K562 (cell line): ENCODE data around the gene FAAP100. TPM values are rescaled to one million over a fixed set of nuclear protein-coding genes. Genes with fewer than 3 reads are reported as not detected.

Experiments
- ATAC-seq: fragments of 200-7000 bp; cut with Tn5 transposase; 3 replicates; pipeline ENCODE4 v1.9.1; 2020; ENCODE audit warnings: moderate library complexity
- BruUV-seq: library from RNA; stranded (reverse); fragments of 400-500 nt; replicated peaks from 2 replicates; lab custom pipeline; 2021; lab: Mats Ljungman, UMichigan
- CTCF ChIA-PET: fragments of 300-600 bp; formaldehyde crosslinking; extraction: SDS; loops from one replicate; lab custom pipeline; 2021; ENCODE audit warnings: low intra/inter-chr PET ratio; lab: Yijun Ruan, JAX
- POLR2A ChIA-PET: fragments of 300-600, 350-650 bp; sonication (Branson Sonifier 250); formaldehyde crosslinking; extraction: SDS; loops from one replicate; lab custom pipeline; 2021; ENCODE audit warnings: antibody characterized with exemption, inconsistent platforms; lab: Yijun Ruan, JAX
- DNase-seq, 4 experiments: peaks; one replicate each; pipeline versions ENCODE4 v3.0.0 to v3.0.0-alpha.2; 2011 to 2018; ENCODE audit warnings: low spot score in 3 of 4, mixed read lengths in 3 of 4; ENCODE audit errors: extremely low read depth in 1 of 4
- FAIRE-seq: peaks from 2 replicates; lab custom pipeline; 2011; peaks lifted over from hg19 to GRCh38; lab: Jason Lieb, UNC
- H2AFZ ChIP-seq: 2 replicates; pipeline ENCODE4 v1.6.0; 2011; ENCODE audit warnings: low read depth, low read length, control low read depth, inconsistent platforms
- H3K27ac ChIP-seq: fragments of 200-600 bp; 3 replicates; pipeline ENCODE4 v1.8.0; 2011; ENCODE audit warnings: low read depth, mild to moderate bottlenecking, control low read depth, inconsistent platforms, low read length, moderate library complexity, mixed read lengths; ENCODE audit errors: extremely low read depth
- H3K27me3 ChIP-seq, 2 experiments: fragments of 300-600 bp in 1 of 2; 2 replicates in 1 of 2; 3 replicates in 1 of 2; pipeline versions ENCODE4 v1.6.0 to v1.8.0; 2011; ENCODE audit warnings: inconsistent platforms in 2 of 2, low read length in 2 of 2, mild to moderate bottlenecking in 1 of 2, mixed read lengths in 1 of 2, moderate library complexity in 1 of 2; ENCODE audit not compliant: control insufficient read depth in 2 of 2, insufficient read depth in 2 of 2
- H3K36me3 ChIP-seq: fragments of 300-600 bp; 3 replicates; pipeline ENCODE4 v1.8.0; 2011; ENCODE audit warnings: mild to moderate bottlenecking, low read length, inconsistent platforms; ENCODE audit not compliant: control insufficient read depth, insufficient read depth
- H3K4me1 ChIP-seq, 2 experiments: fragments of 200-600 bp in 1 of 2; replicated peaks in 1 of 2; 2 replicates in 1 of 2; 3 replicates in 1 of 2; pipeline versions ENCODE4 v1.5.1 to v1.8.0; 2011; ENCODE audit warnings: inconsistent platforms in 2 of 2, low read length in 2 of 2, mild to moderate bottlenecking in 1 of 2, mixed read lengths in 1 of 2, moderate library complexity in 1 of 2; ENCODE audit not compliant: control insufficient read depth in 2 of 2, insufficient read depth in 2 of 2
- H3K4me2 ChIP-seq: 2 replicates; pipeline ENCODE4 v1.6.1; 2011; ENCODE audit warnings: low read length, control low read depth, inconsistent platforms, mixed read lengths; ENCODE audit not compliant: insufficient read depth
- H3K4me3 ChIP-seq: fragments of 200-600 bp; sonication (generic), shearing (Covaris generic); 2 replicates; pipeline ENCODE4 v1.5.1; 2016; ENCODE audit warnings: control low read depth, inconsistent platforms
- H3K79me2 ChIP-seq: fragments of 200-600 bp; 3 replicates; pipeline ENCODE4 v1.8.0; 2011; ENCODE audit warnings: low read length, inconsistent platforms; ENCODE audit not compliant: control insufficient read depth, insufficient read depth
- H3K9ac ChIP-seq, 2 experiments: 2 replicates each; pipeline versions ENCODE4 v1.6.0 to v1.6.1; 2011; ENCODE audit warnings: low read depth in 2 of 2, low read length in 2 of 2, control low read depth in 1 of 2, inconsistent platforms in 1 of 2, mild to moderate bottlenecking in 1 of 2, mixed read lengths in 1 of 2; ENCODE audit not compliant: insufficient read depth in 1 of 2
- H3K9me1 ChIP-seq: one replicate; pipeline ENCODE4 v1.6.0; 2011; ENCODE audit warnings: inconsistent platforms, mild to moderate bottlenecking, low read length, moderate library complexity; ENCODE audit not compliant: control insufficient read depth, insufficient read depth
- H3K9me3 ChIP-seq: replicated peaks from 2 replicates; pipeline ENCODE4 v1.5.1; 2011; ENCODE audit warnings: low read depth, low read length, inconsistent platforms; ENCODE audit not compliant: control insufficient read depth, insufficient read depth
- H4K20me1 ChIP-seq: replicated peaks from 2 replicates; pipeline ENCODE4 v1.6.1; 2011; ENCODE audit warnings: low read length, inconsistent platforms, mixed read lengths; ENCODE audit not compliant: control insufficient read depth, insufficient read depth
- FOXK2 ChIP-seq, 2 experiments: fragments of 450-650 bp; IDR thresholded peaks in 1 of 2; conservative IDR thresholded peaks in 1 of 2; 2 replicates each; pipeline ENCODE4 v1.6.1; 2016; ENCODE audit warnings: low read depth in 2 of 2, mild to moderate bottlenecking in 1 of 2
- HDAC1 ChIP-seq, 2 experiments: fragments of 450-650 bp; IDR thresholded peaks; 2 replicates each; pipeline ENCODE4 v1.6.1; 2016 to 2017; ENCODE audit warnings: inconsistent platforms in 1 of 2, mild to moderate bottlenecking in 1 of 2, moderate library complexity in 1 of 2
- HNRNPK ChIP-seq: fragments of 200-400 bp; formaldehyde crosslinking; IDR thresholded peaks from one replicate; pipeline ENCODE4 v1.6.1; 2018; ENCODE audit warnings: mild to moderate bottlenecking, low read depth, low read length; ENCODE audit not compliant: poor library complexity, severe bottlenecking
- KDM1A ChIP-seq, 2 experiments: fragments of 450-650 bp; IDR thresholded peaks; 2 replicates each; pipeline ENCODE4 v1.6.1; 2016; ENCODE audit warnings: mild to moderate bottlenecking in 2 of 2
- POLR2A ChIP-seq: fragments of 450-650 bp; conservative IDR thresholded peaks from 2 replicates; pipeline ENCODE4 v1.6.1; 2016
- POLR2G ChIP-seq: fragments of 200-400 bp; formaldehyde crosslinking; IDR thresholded peaks from 2 replicates; pipeline ENCODE4 v1.6.1; 2017; ENCODE audit warnings: low read depth, mild to moderate bottlenecking, antibody characterized with exemption, low read length, moderate library complexity
- RCOR1 ChIP-seq, 2 experiments: IDR thresholded peaks; 2 replicates each; pipeline ENCODE4 v1.6.1; 2012; ENCODE audit warnings: low read depth in 2 of 2, low read length in 2 of 2, borderline replicate concordance in 1 of 2, improper control_type of control experiment in 1 of 2
- SUPT5H ChIP-seq: fragments of 450-650 bp; IDR thresholded peaks from 2 replicates; pipeline ENCODE4 v1.6.1; 2016
- ZNF263 ChIP-seq: sonication (generic); formaldehyde crosslinking; IDR thresholded peaks from 2 replicates; pipeline ENCODE4 v1.8.0; 2022; ENCODE audit warnings: mild to moderate bottlenecking, missing genetic modification reagents, borderline replicate concordance
- WGBS: fragments of 100-300 bp; shearing (Covaris generic); methylation state at CpG from one replicate; pipeline ENCODE4 v1.1.6; 2016; ENCODE audit warnings: low coverage, mixed read lengths; ENCODE audit not compliant: insufficient coverage; ENCODE audit errors: missing lambda C conversion rate; 5-methylcytosine and 5-hydroxymethylcytosine counted together
- in situ Hi-C: fragments of 300-500 bp; cut with MboI; formaldehyde crosslinking; loops from 4 replicates; pipeline ENCODE4 v1.15.0; 2018; ENCODE audit warnings: inconsistent platforms, mixed read lengths
- intact Hi-C: fragments of 100-400 bp; cut with micrococcal nuclease; formaldehyde crosslinking; loops from 2 replicates; pipeline ENCODE4 v1.14.2; 2022
- polyA plus RNA-seq, 8 experiments: library from polyadenylated mRNA; depleted of rRNA in 4 of 8; stranded (reverse) in 5 of 8; unstranded in 3 of 8; fragments of >200 nt; fragmentation: Nextera tagmentation in 2 of 8; fragmentation: Illumina TruSeq in 1 of 8; extraction: Ambion mirVana in 2 of 8; extraction: Trizol in 1 of 8; gene quantifications; 2 replicates each; pipeline versions ENCODE4 v1.2.1 to v1.2.3, GENCODE V29; 2011 to 2014; ENCODE audit warnings: inconsistent platforms in 1 of 8, missing spikeins in 1 of 8
- total RNA-seq, 7 experiments: library from RNA; depleted of rRNA in 6 of 7; stranded (reverse); fragments of >200 nt in 6 of 7; fragmentation: Illumina TruSeq in 2 of 7; extraction: Trizol in 2 of 7; gene quantifications; 2 replicates each; pipeline versions ENCODE4 v1.2.1 to v1.2.3, GENCODE V29; 2011 to 2021; ENCODE audit warnings: low replicate concordance in 1 of 7
- TF ChIP-seq, protein P1 (sequence below), 2 experiments: IDR thresholded peaks; 2 replicates each; pipeline ENCODE4 v1.6.1; 2011; ENCODE audit warnings: borderline replicate concordance in 1 of 2, control low read depth in 1 of 2, low read depth in 1 of 2, low read length in 1 of 2, mild to moderate bottlenecking in 1 of 2, mixed read lengths in 1 of 2, moderate library complexity in 1 of 2; ENCODE audit not compliant: insufficient read depth in 1 of 2, insufficient read length in 1 of 2, poor library complexity in 1 of 2, severe bottlenecking in 1 of 2; ENCODE audit errors: extremely low read depth in 1 of 2
- TF ChIP-seq, protein P2 (sequence below), 2 experiments: fragments of 450-650 bp; formaldehyde crosslinking in 1 of 2; IDR thresholded peaks; 2 replicates each; pipeline versions ENCODE4 v1.4.0 to v1.6.1; 2014 to 2020; ENCODE audit warnings: mild to moderate bottlenecking in 2 of 2, borderline replicate concordance in 1 of 2, low read depth in 1 of 2

The FAAP100 gene
- total and polyA plus RNA-seq, 9 of the 15 experiments (the other 6 are each of a cell fraction or from before 2014, with no cell fraction given) = 0.31 to 51.2 (median 12.6) TPM

GRCh38 chr17:81535480-81536298 lies 16.5 kb downstream of the FAAP100 start:
- no TSS peak for BruUV-seq
- Histone ChIP-seq H2AFZ (no peak overlapping the region), H3K4me1 (peaks cover 0 to 57% of the 10 kb centered on the region in 2 experiments; a peak in 2 of 5 replicates), H3K4me2 (no peak overlapping the region), H4K20me1 (peaks cover 13% of the 10 kb centered on the region; the same call in 1 of the 2 replicates), H3K9me3 (0 out of 2 replicates have a peak, but pooled peaks cover 2% of the 10 kb centered on the region), H3K4me3 (no peak overlapping the region), H3K27ac (no peak overlapping the region), H3K9ac (peak overlapping the region in 1 of 2 experiments; percentile 5; a peak in 1 of 4 replicates), H3K9me1 (peaks cover 4% of the 10 kb centered on the region), H3K36me3 (peaks cover 23% of the 10 kb centered on the region; the same call in 1 of the 3 replicates), H3K27me3 (no peaks in the 10 kb centered on the region), H3K79me2 (no peaks in the 10 kb centered on the region)
- in situ Hi-C loops = no loop called here
- intact Hi-C loops = no loop called here
- POLR2A ChIA-PET = interaction anchor here (1.0 to 4.0 kb wide), 4 partner anchors 16 to 51 kb away, joined by 3 to 26 read pairs (median 4); partner anchors contain the start of gene FAAP100
- 48% methylated on average over 13 of the region's 13 CpGs for WGBS
- CTCF ChIA-PET = no interaction called here
- ATAC-seq (no peak), DNase-seq (no peak), FAIRE-seq (no peak)
- peak in 1 of 2 experiments; percentile 48; a peak in 1 of 4 replicates for TF ChIP-seq HDAC1 (IDR thresholded peaks at IDR 0.05)
- peak; percentile 83 to 84 for TF ChIP-seq KDM1A (IDR thresholded peaks at IDR 0.05)
- TF ChIP-seq ZNF263 = no peak
- peak; percentile 61; the same call in 1 of the 2 replicates for TF ChIP-seq POLR2A
- TF ChIP-seq, protein P1, sequence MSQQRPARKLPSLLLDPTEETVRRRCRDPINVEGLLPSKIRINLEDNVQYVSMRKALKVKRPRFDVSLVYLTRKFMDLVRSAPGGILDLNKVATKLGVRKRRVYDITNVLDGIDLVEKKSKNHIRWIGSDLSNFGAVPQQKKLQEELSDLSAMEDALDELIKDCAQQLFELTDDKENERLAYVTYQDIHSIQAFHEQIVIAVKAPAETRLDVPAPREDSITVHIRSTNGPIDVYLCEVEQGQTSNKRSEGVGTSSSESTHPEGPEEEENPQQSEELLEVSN (IDR thresholded peaks at IDR 0.05; ENCODE audit: borderline replicate concordance in 1 of 2, extremely low read depth in 1 of 2, insufficient read depth in 1 of 2, insufficient read length in 1 of 2, low read depth in 1 of 2, low read length in 1 of 2, poor library complexity in 1 of 2, severe bottlenecking in 1 of 2) = no peak
- no peak for TF ChIP-seq FOXK2 (conservative IDR thresholded peaks at IDR 0.05 in 1 of 2, IDR thresholded peaks at IDR 0.05 in 1 of 2; ENCODE audit: low read depth in 2 of 2)
- TF ChIP-seq SUPT5H = peak; percentile 59
- TF ChIP-seq POLR2G = peak; percentile 36; the same call in 1 of the 2 replicates
- TF ChIP-seq HNRNPK = peak; percentile 54
- TF ChIP-seq, protein P2, sequence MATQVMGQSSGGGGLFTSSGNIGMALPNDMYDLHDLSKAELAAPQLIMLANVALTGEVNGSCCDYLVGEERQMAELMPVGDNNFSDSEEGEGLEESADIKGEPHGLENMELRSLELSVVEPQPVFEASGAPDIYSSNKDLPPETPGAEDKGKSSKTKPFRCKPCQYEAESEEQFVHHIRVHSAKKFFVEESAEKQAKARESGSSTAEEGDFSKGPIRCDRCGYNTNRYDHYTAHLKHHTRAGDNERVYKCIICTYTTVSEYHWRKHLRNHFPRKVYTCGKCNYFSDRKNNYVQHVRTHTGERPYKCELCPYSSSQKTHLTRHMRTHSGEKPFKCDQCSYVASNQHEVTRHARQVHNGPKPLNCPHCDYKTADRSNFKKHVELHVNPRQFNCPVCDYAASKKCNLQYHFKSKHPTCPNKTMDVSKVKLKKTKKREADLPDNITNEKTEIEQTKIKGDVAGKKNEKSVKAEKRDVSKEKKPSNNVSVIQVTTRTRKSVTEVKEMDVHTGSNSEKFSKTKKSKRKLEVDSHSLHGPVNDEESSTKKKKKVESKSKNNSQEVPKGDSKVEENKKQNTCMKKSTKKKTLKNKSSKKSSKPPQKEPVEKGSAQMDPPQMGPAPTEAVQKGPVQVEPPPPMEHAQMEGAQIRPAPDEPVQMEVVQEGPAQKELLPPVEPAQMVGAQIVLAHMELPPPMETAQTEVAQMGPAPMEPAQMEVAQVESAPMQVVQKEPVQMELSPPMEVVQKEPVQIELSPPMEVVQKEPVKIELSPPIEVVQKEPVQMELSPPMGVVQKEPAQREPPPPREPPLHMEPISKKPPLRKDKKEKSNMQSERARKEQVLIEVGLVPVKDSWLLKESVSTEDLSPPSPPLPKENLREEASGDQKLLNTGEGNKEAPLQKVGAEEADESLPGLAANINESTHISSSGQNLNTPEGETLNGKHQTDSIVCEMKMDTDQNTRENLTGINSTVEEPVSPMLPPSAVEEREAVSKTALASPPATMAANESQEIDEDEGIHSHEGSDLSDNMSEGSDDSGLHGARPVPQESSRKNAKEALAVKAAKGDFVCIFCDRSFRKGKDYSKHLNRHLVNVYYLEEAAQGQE (IDR thresholded peaks at IDR 0.05; ENCODE audit: borderline replicate concordance) = no peak
- TF ChIP-seq, protein P2 (CRISPR knock-in tag; IDR thresholded peaks at IDR 0.05; ENCODE audit: low read depth) = no peak
- peak; percentile 13 to 39; a peak in 2 of 4 replicates for TF ChIP-seq RCOR1 (IDR thresholded peaks at IDR 0.05; ENCODE audit: borderline replicate concordance in 1 of 2, low read depth in 2 of 2, low read length in 2 of 2)
